ENCODE results near the gene BTG3. TPM values are rescaled to one million over a fixed set of nuclear protein-coding genes. Genes with fewer than 3 reads are reported as not detected.
A peak's percentile ranks its signal among the peaks of the same experiment; 100 is the strongest.

The BTG3 gene
- polyA plus RNA-seq, 1 donor = 39.4 TPM

- no peak overlapping the region for H3K27ac ChIP-seq (ENCODE audit: low read length)
- H3K4me3 ChIP-seq (ENCODE audit: low read length) = no peak overlapping the region
- no peaks in the 10 kb centered on the region for H3K9me3 ChIP-seq (ENCODE audit: control insufficient read depth, low read depth, low read length)
- DNase-seq = no peak
- WGBS (ENCODE audit: insufficient coverage, low lambda C conversion rate) = 100% methylated on average over 2 of the region's 3 CpGs
- H3K36me3 ChIP-seq (ENCODE audit: control insufficient read depth, insufficient read depth, low read length) = peaks cover 43% of the 10 kb centered on the region
- H3K27me3 ChIP-seq (ENCODE audit: control insufficient read depth, insufficient read depth, low read length) = no peaks in the 10 kb centered on the region
- H3K4me1 ChIP-seq (ENCODE audit: control insufficient read depth, insufficient read depth, low read length) = no peaks in the 10 kb centered on the region
Measured at GRCh38 chr21:17598437-17598836, 14.3 kb downstream of the BTG3 start.

- Histone ChIP-seq H3K27ac (ENCODE audit: low read length) (no peak overlapping the region), H3K36me3 (ENCODE audit: control insufficient read depth, insufficient read depth, low read length) (peaks cover 41% of the 10 kb centered on the region), H3K4me3 (ENCODE audit: low read length) (no peak overlapping the region), H3K9me3 (ENCODE audit: control insufficient read depth, low read depth, low read length) (no peaks in the 10 kb centered on the region), H3K27me3 (ENCODE audit: control insufficient read depth, insufficient read depth, low read length) (no peaks in the 10 kb centered on the region), H3K4me1 (ENCODE audit: control insufficient read depth, insufficient read depth, low read length) (no peaks in the 10 kb centered on the region)
- 83% methylated on average over 1 of the region's 1 CpG for WGBS (ENCODE audit: insufficient coverage, low lambda C conversion rate)
- no peak for DNase-seq
Measured at GRCh38 chr21:17597680-17598079, 15.0 kb downstream of the BTG3 start.

GRCh38 chr21:17590430-17590829 lies 22.3 kb downstream of the BTG3 start:
- Histone ChIP-seq H3K9me3 (ENCODE audit: control insufficient read depth, low read depth, low read length) (no peaks in the 10 kb centered on the region), H3K4me3 (ENCODE audit: low read length) (no peak overlapping the region), H3K36me3 (ENCODE audit: control insufficient read depth, insufficient read depth, low read length) (peaks cover 11% of the 10 kb centered on the region), H3K4me1 (ENCODE audit: control insufficient read depth, insufficient read depth, low read length) (no peaks in the 10 kb centered on the region), H3K27ac (ENCODE audit: low read length) (no peak overlapping the region), H3K27me3 (ENCODE audit: control insufficient read depth, insufficient read depth, low read length) (no peaks in the 10 kb centered on the region)
- no peak for DNase-seq
- WGBS (ENCODE audit: insufficient coverage, low lambda C conversion rate) = 29% methylated on average over 1 of the region's 4 CpGs

- Histone ChIP-seq H3K27ac (ENCODE audit: low read length) (no peak overlapping the region), H3K36me3 (ENCODE audit: control insufficient read depth, insufficient read depth, low read length) (no peaks in the 10 kb centered on the region), H3K4me1 (ENCODE audit: control insufficient read depth, insufficient read depth, low read length) (no peaks in the 10 kb centered on the region), H3K9me3 (ENCODE audit: control insufficient read depth, low read depth, low read length) (no peaks in the 10 kb centered on the region), H3K4me3 (ENCODE audit: low read length) (no peak overlapping the region), H3K27me3 (ENCODE audit: control insufficient read depth, insufficient read depth, low read length) (no peaks in the 10 kb centered on the region)
- DNase-seq = peak in 1 of 2 donors; percentile 43
- 38% methylated on average over 3 of the region's 3 CpGs for WGBS (ENCODE audit: insufficient coverage, low lambda C conversion rate)
Measured at GRCh38 chr21:17585875-17586450, 26.7 kb downstream of the BTG3 start.

- WGBS (ENCODE audit: insufficient coverage, low lambda C conversion rate) = no CpG with 5 or more reads among the region's 3 CpGs
- DNase-seq = no peak
Measured at GRCh38 chr21:17583898-17584297, 28.8 kb downstream of the BTG3 start.

GRCh38 chr21:17580319-17580718 lies 32.4 kb downstream of the BTG3 start:
- Histone ChIP-seq H3K4me3 (ENCODE audit: low read length) (no peak overlapping the region), H3K27me3 (ENCODE audit: control insufficient read depth, insufficient read depth, low read length) (no peaks in the 10 kb centered on the region), H3K27ac (ENCODE audit: low read length) (no peak overlapping the region), H3K36me3 (ENCODE audit: control insufficient read depth, insufficient read depth, low read length) (peaks cover 2% of the 10 kb centered on the region), H3K9me3 (ENCODE audit: control insufficient read depth, low read depth, low read length) (no peaks in the 10 kb centered on the region), H3K4me1 (ENCODE audit: control insufficient read depth, insufficient read depth, low read length) (no peaks in the 10 kb centered on the region)
- DNase-seq = no peak
- no CpG with 5 or more reads among the region's 8 CpGs for WGBS (ENCODE audit: insufficient coverage, low lambda C conversion rate)

More at GRCh38 chr21:17583898-17584297, 28.8 kb downstream of the BTG3 start:
- H3K36me3 ChIP-seq (ENCODE audit: control insufficient read depth, insufficient read depth, low read length) = peaks cover 2% of the 10 kb centered on the region
- no peaks in the 10 kb centered on the region for H3K4me1 ChIP-seq (ENCODE audit: control insufficient read depth, insufficient read depth, low read length)
- H3K4me3 ChIP-seq (ENCODE audit: low read length) = no peak overlapping the region
- H3K27me3 ChIP-seq (ENCODE audit: control insufficient read depth, insufficient read depth, low read length) = no peaks in the 10 kb centered on the region
- H3K27ac ChIP-seq (ENCODE audit: low read length) = no peak overlapping the region
- H3K9me3 ChIP-seq (ENCODE audit: control insufficient read depth, low read depth, low read length) = no peaks in the 10 kb centered on the region

GRCh38 chr21:17578876-17579275 lies 33.8 kb downstream of the BTG3 start:
- Histone ChIP-seq H3K4me1 (ENCODE audit: control insufficient read depth, insufficient read depth, low read length) (no peaks in the 10 kb centered on the region), H3K9me3 (ENCODE audit: control insufficient read depth, low read depth, low read length) (no peaks in the 10 kb centered on the region), H3K36me3 (ENCODE audit: control insufficient read depth, insufficient read depth, low read length) (peaks cover 2% of the 10 kb centered on the region), H3K27me3 (ENCODE audit: control insufficient read depth, insufficient read depth, low read length) (no peaks in the 10 kb centered on the region), H3K27ac (ENCODE audit: low read length) (no peak overlapping the region), H3K4me3 (ENCODE audit: low read length) (no peak overlapping the region)
- peak in 1 of 2 donors; percentile 65 for DNase-seq
- 20% methylated on average over 1 of the region's 2 CpGs for WGBS (ENCODE audit: insufficient coverage, low lambda C conversion rate)

- Histone ChIP-seq H3K27me3 (ENCODE audit: control insufficient read depth, insufficient read depth, low read length) (no peaks in the 10 kb centered on the region), H3K4me1 (ENCODE audit: control insufficient read depth, insufficient read depth, low read length) (no peaks in the 10 kb centered on the region), H3K36me3 (ENCODE audit: control insufficient read depth, insufficient read depth, low read length) (peaks cover 2% of the 10 kb centered on the region), H3K9me3 (ENCODE audit: control insufficient read depth, low read depth, low read length) (no peaks in the 10 kb centered on the region), H3K27ac (ENCODE audit: low read length) (no peak overlapping the region), H3K4me3 (ENCODE audit: low read length) (no peak overlapping the region)
- no peak for DNase-seq
- WGBS (ENCODE audit: insufficient coverage, low lambda C conversion rate) = no CpG with 5 or more reads among the region's 2 CpGs
Measured at GRCh38 chr21:17578162-17578561, 34.5 kb downstream of the BTG3 start.

GRCh38 chr21:17577701-17578100 lies 35.0 kb downstream of the BTG3 start:
- Histone ChIP-seq H3K4me3 (ENCODE audit: low read length) (no peak overlapping the region), H3K9me3 (ENCODE audit: control insufficient read depth, low read depth, low read length) (no peaks in the 10 kb centered on the region), H3K27ac (ENCODE audit: low read length) (no peak overlapping the region), H3K36me3 (ENCODE audit: control insufficient read depth, insufficient read depth, low read length) (peaks cover 2% of the 10 kb centered on the region), H3K27me3 (ENCODE audit: control insufficient read depth, insufficient read depth, low read length) (no peaks in the 10 kb centered on the region), H3K4me1 (ENCODE audit: control insufficient read depth, insufficient read depth, low read length) (no peaks in the 10 kb centered on the region)
- no CpG with 5 or more reads among the region's 1 CpG for WGBS (ENCODE audit: insufficient coverage, low lambda C conversion rate)
- DNase-seq = no peak

- Histone ChIP-seq H3K9me3 (ENCODE audit: control insufficient read depth, low read depth, low read length) (no peaks in the 10 kb centered on the region), H3K36me3 (ENCODE audit: control insufficient read depth, insufficient read depth, low read length) (peaks cover 5% of the 10 kb centered on the region), H3K4me3 (ENCODE audit: low read length) (no peak overlapping the region), H3K27ac (ENCODE audit: low read length) (no peak overlapping the region), H3K27me3 (ENCODE audit: control insufficient read depth, insufficient read depth, low read length) (no peaks in the 10 kb centered on the region), H3K4me1 (ENCODE audit: control insufficient read depth, insufficient read depth, low read length) (no peaks in the 10 kb centered on the region)
- DNase-seq = no peak
- WGBS (ENCODE audit: insufficient coverage, low lambda C conversion rate) = 10% methylated on average over 2 of the region's 5 CpGs
Measured at GRCh38 chr21:17576080-17576835, 36.4 kb downstream of the BTG3 start.

GRCh38 chr21:17575076-17575475 lies 37.6 kb downstream of the BTG3 start:
- no CpG with 5 or more reads among the region's 5 CpGs for WGBS (ENCODE audit: insufficient coverage, low lambda C conversion rate)
- no peaks in the 10 kb centered on the region for H3K9me3 ChIP-seq (ENCODE audit: control insufficient read depth, low read depth, low read length)
- no peak overlapping the region for H3K4me3 ChIP-seq (ENCODE audit: low read length)
- H3K4me1 ChIP-seq (ENCODE audit: control insufficient read depth, insufficient read depth, low read length) = no peaks in the 10 kb centered on the region
- DNase-seq = no peak
- H3K27ac ChIP-seq (ENCODE audit: low read length) = no peak overlapping the region
- H3K36me3 ChIP-seq (ENCODE audit: control insufficient read depth, insufficient read depth, low read length) = peaks cover 3% of the 10 kb centered on the region
- no peaks in the 10 kb centered on the region for H3K27me3 ChIP-seq (ENCODE audit: control insufficient read depth, insufficient read depth, low read length)
